Astrocyte of the cerebellum (primary cell): ENCODE measurements around the gene MRPL37.

ENCODE experiments used
- DNase-seq: peaks from one replicate; pipeline ENCODE4 v3.0.0-alpha.2; 2011; ENCODE audit warnings: low read depth
- H3K4me3 ChIP-seq: 2 replicates; pipeline ENCODE4 v1.5.1; 2011; ENCODE audit warnings: mild to moderate bottlenecking, low read depth, low read length, moderate library complexity
- CTCF ChIP-seq: IDR thresholded peaks from 2 replicates; pipeline ENCODE4 v1.5.1; 2012; ENCODE audit warnings: low read length, low read depth, moderate library complexity, mild to moderate bottlenecking; ENCODE audit errors: missing control alignments
- in situ Hi-C: cut with HindIII; loops from 2 replicates; pipeline ENCODE4 v1.10.0; 2017; ENCODE audit warnings: low sequenced_read_pairs

Gene MRPL37

GRCh38 chr1:54263601-54264226 is 63.7 kb downstream of the MRPL37 start:
- in situ Hi-C loops = no loop called here
- no peak for DNase-seq
- no peak for TF ChIP-seq CTCF
- no peak overlapping the region for H3K4me3 ChIP-seq

GRCh38 chr1:54265126-54265525 is 65.2 kb downstream of the MRPL37 start:
- no peak overlapping the region for H3K4me3 ChIP-seq
- DNase-seq = no peak
- no peak for TF ChIP-seq CTCF
- in situ Hi-C loops = no loop called here

GRCh38 chr1:54265659-54266058 is 65.7 kb downstream of the MRPL37 start:
- in situ Hi-C loops = no loop called here
- no peak overlapping the region for H3K4me3 ChIP-seq
- DNase-seq = no peak
- TF ChIP-seq CTCF = no peak

GRCh38 chr1:54266195-54266594 is 66.2 kb downstream of the MRPL37 start:
- in situ Hi-C loops = no loop called here

GRCh38 chr1:54266908-54267307 is 66.9 kb downstream of the MRPL37 start:
- H3K4me3 ChIP-seq = no peak overlapping the region
- in situ Hi-C loops = no loop called here
- no peak for DNase-seq
- TF ChIP-seq CTCF = no peak

More at GRCh38 chr1:54266195-54266594, 66.2 kb downstream of the MRPL37 start:
- no peak for TF ChIP-seq CTCF
- no peak for DNase-seq
- no peak overlapping the region for H3K4me3 ChIP-seq
